ENCODE data around the gene KIF9. TPM values are rescaled to one million over a fixed set of nuclear protein-coding genes. Genes with fewer than 3 reads are reported as not detected.

KIF9 gene
- total RNA-seq, 1 experiment from 2014 or later = 13.1 TPM

- H3K79me2 ChIP-seq (ENCODE audit: insufficient read depth, low read length) = peaks cover 73% of the 10 kb centered on the region
- H2AFZ ChIP-seq (ENCODE audit: low read depth, low read length, poor library complexity, severe bottlenecking) = no peak overlapping the region
- POLR2A ChIA-PET = no interaction called here
- intact Hi-C loops (cut with micrococcal nuclease) = no loop called here
- no peaks in the 10 kb centered on the region for H3K4me1 ChIP-seq (ENCODE audit: control insufficient read depth in 1 of 2, insufficient read depth in 2 of 2, low read length in 2 of 2)
- no peaks in the 10 kb centered on the region for H3K9me3 ChIP-seq (ENCODE audit: control insufficient read depth in 1 of 2, insufficient read depth in 1 of 2, low read depth in 1 of 2, low read length in 2 of 2)
- H3K36me3 ChIP-seq (ENCODE audit: control insufficient read depth in 1 of 2, insufficient read depth in 2 of 2, low read length in 2 of 2) = 0 out of 4 replicates have a peak, but pooled peaks cover 0 to 3% of the 10 kb centered on the region in 2 experiments
- H3K9ac ChIP-seq (ENCODE audit: low read length) = no peak overlapping the region
- TF ChIP-seq REST (IDR thresholded peaks at IDR 0.05; ENCODE audit: low read depth) (no peak), CEBPB (IDR thresholded peaks at IDR 0.05; ENCODE audit: low read depth) (no peak), TCF7L2 (IDR thresholded peaks at IDR 0.05; ENCODE audit: borderline replicate concordance, extremely low read depth, insufficient read depth, insufficient read length) (no peak), ATF3 (IDR thresholded peaks at IDR 0.05) (no peak), ZBTB33 (IDR thresholded peaks at IDR 0.05; ENCODE audit: extremely low read depth, insufficient replicate concordance, low read length) (no peak), RAD21 (IDR thresholded peaks at IDR 0.05; ENCODE audit: low read depth) (no peak), ELF1 (IDR thresholded peaks at IDR 0.05; ENCODE audit: borderline replicate concordance, low read depth) (no peak), SIN3A (IDR thresholded peaks at IDR 0.05; ENCODE audit: low read depth) (no peak), SRF (IDR thresholded peaks at IDR 0.05; ENCODE audit: low read depth) (no peak), ZNF274 (IDR thresholded peaks at IDR 0.05; ENCODE audit: low read depth, low read length) (no peak), EGR1 (IDR thresholded peaks at IDR 0.05; ENCODE audit: low read depth) (no peak), EZH2phosphoT487 (IDR thresholded peaks at IDR 0.05; ENCODE audit: borderline replicate concordance) (no peak), POLR2A (IDR thresholded peaks at IDR 0.05; ENCODE audit: borderline replicate concordance, extremely low read depth, insufficient read depth, insufficient read length) (no peak), YY1 (IDR thresholded peaks at IDR 0.05; ENCODE audit: extremely low read depth, insufficient replicate concordance, low read depth, low read length) (no peak), FOSL1 (IDR thresholded peaks at IDR 0.05; ENCODE audit: low read depth) (no peak), EZH2 (IDR thresholded peaks at IDR 0.05) (no peak), MAX (IDR thresholded peaks at IDR 0.05) (no peak)
- H4K20me1 ChIP-seq (ENCODE audit: insufficient read depth) = no peaks in the 10 kb centered on the region
- H3K9me2 ChIP-seq (ENCODE audit: insufficient read depth) = no peaks in the 10 kb centered on the region
- H3K27ac ChIP-seq (ENCODE audit: low read depth, low read length) = no peak overlapping the region
- CTCF ChIA-PET = interaction anchor here (0.5 kb wide), 1 partner anchor 26 kb away, joined by 5 read pairs; no protein-coding TSS in a partner anchor
- DNase-seq (ENCODE audit: low read depth, low spot score) = no peak
- no TSS peak for BruUV-seq (replicated peaks)
- no peak overlapping the region for H3K4me3 ChIP-seq (replicated peaks in 1 of 2; ENCODE audit: low read depth in 1 of 2, low read length in 2 of 2)
- RAD21 ChIA-PET (ENCODE audit: low non-redundant PET in 1 of 2, low total read pairs in 2 of 2, uncharacterized antibody in 2 of 2, unreplicated experiment in 2 of 2) = no interaction called here
- ATAC-seq = no peak
- no peaks in the 10 kb centered on the region for H3K27me3 ChIP-seq (ENCODE audit: insufficient read depth, low read length)
- H3K4me2 ChIP-seq (ENCODE audit: low read length) = no peak overlapping the region
Observed at GRCh38 chr3:47298439-47298838, 15.8 kb upstream of the KIF9 start.
